IMR-90 (cell line): Measurements from ENCODE around the gene KDM6B. TPM values are rescaled to one million over a fixed set of nuclear protein-coding genes. Genes with fewer than 3 reads are reported as not detected.

Experiments used
- ATAC-seq: fragments of 200-7000 bp; cut with Tn5 transposase; 2 replicates; pipeline ENCODE4 v1.9.1; 2020; ENCODE audit warnings: low read depth, mild to moderate bottlenecking, moderate library complexity
- BruUV-seq: library from RNA; stranded (reverse); fragments of 400-500 nt; replicated peaks from 2 replicates; lab custom pipeline; 2021; lab: Mats Ljungman, UMichigan
- CTCF ChIA-PET: fragments of 300-600 bp; formaldehyde crosslinking; extraction: SDS; loops from one replicate; lab custom pipeline; 2021; ENCODE audit warnings: antibody characterized with exemption; lab: Yijun Ruan, JAX
- POLR2A ChIA-PET: fragments of 300-600 bp; sonication (Branson Sonifier 250); formaldehyde crosslinking; loops from one replicate; lab custom pipeline; 2022; ENCODE audit warnings: antibody characterized with exemption; ENCODE audit not compliant: unreplicated experiment; lab: Charles Lee
- DNase-seq: peaks from one replicate; pipeline ENCODE4 v3.0.0; 2013
- H2AFZ ChIP-seq: replicated peaks from 2 replicates; pipeline ENCODE3; 2013; ENCODE audit warnings: low read length, mild to moderate bottlenecking; ENCODE audit not compliant: poor library complexity
- H2AK5ac ChIP-seq: 2 replicates; pipeline ENCODE4 v1.6.1; 2013; ENCODE audit warnings: low read depth, low read length, inconsistent platforms
- H2AK9ac ChIP-seq: replicated peaks from 2 replicates; pipeline ENCODE3; 2013; ENCODE audit warnings: mild to moderate bottlenecking, low read depth, low read length, moderate library complexity; ENCODE audit not compliant: poor library complexity
- H2BK120ac ChIP-seq: 2 replicates; pipeline ENCODE4 v1.6.1; 2013; ENCODE audit warnings: low read depth, low read length, inconsistent platforms
- H2BK15ac ChIP-seq: 3 replicates; pipeline ENCODE4 v1.6.1; 2013; ENCODE audit warnings: low read depth, low read length, inconsistent platforms
- H2BK20ac ChIP-seq: 2 replicates; pipeline ENCODE4 v1.6.1; 2013; ENCODE audit warnings: low read depth, mild to moderate bottlenecking, inconsistent platforms, low read length, moderate library complexity
- H2BK5ac ChIP-seq: 2 replicates; pipeline ENCODE4 v1.6.1; 2013; ENCODE audit warnings: mild to moderate bottlenecking, low read depth, low read length, inconsistent platforms; ENCODE audit not compliant: poor library complexity, severe bottlenecking
- H3K14ac ChIP-seq: replicated peaks from 2 replicates; pipeline ENCODE4 v1.6.1; 2013; ENCODE audit warnings: low read depth, low read length, inconsistent platforms
- H3K18ac ChIP-seq: 2 replicates; pipeline ENCODE4 v1.6.1; 2013; ENCODE audit warnings: low read depth, low read length, control low read depth
- H3K23ac ChIP-seq: 2 replicates; pipeline ENCODE4 v1.6.1; 2013; ENCODE audit warnings: low read depth, low read length, inconsistent platforms
- H3K27ac ChIP-seq: 2 replicates; pipeline ENCODE4 v1.5.1; 2013; ENCODE audit warnings: mild to moderate bottlenecking, control low read depth, low read length; ENCODE audit not compliant: insufficient read depth
- H3K27me3 ChIP-seq: 2 replicates; pipeline ENCODE4 v1.6.1; 2013; ENCODE audit warnings: low read length; ENCODE audit not compliant: control insufficient read depth, insufficient read depth
- H3K36me3 ChIP-seq: 2 replicates; pipeline ENCODE4 v1.6.1; 2013; ENCODE audit warnings: low read length, mixed read lengths; ENCODE audit not compliant: control insufficient read depth, insufficient read depth
- H3K4ac ChIP-seq: 2 replicates; pipeline ENCODE4 v1.6.1; 2013; ENCODE audit warnings: low read depth, low read length, inconsistent platforms
- H3K4me1 ChIP-seq: 2 replicates; pipeline ENCODE4 v1.6.1; 2013; ENCODE audit warnings: low read length, mixed read lengths; ENCODE audit not compliant: control insufficient read depth, insufficient read depth
- H3K4me2 ChIP-seq: 2 replicates; pipeline ENCODE4 v1.6.1; 2013; ENCODE audit warnings: low read depth, mild to moderate bottlenecking, control low read depth, low read length, moderate library complexity
- H3K4me3 ChIP-seq: 2 replicates; pipeline ENCODE4 v1.5.1; 2013; ENCODE audit warnings: low read depth, mild to moderate bottlenecking, control low read depth, low read length, moderate library complexity; ENCODE audit not compliant: insufficient read depth
- H3K56ac ChIP-seq: 2 replicates; pipeline ENCODE4 v1.6.1; 2013; ENCODE audit warnings: low read length, inconsistent platforms; ENCODE audit not compliant: insufficient read depth; ENCODE audit errors: extremely low read depth
- H3K79me1 ChIP-seq, 2 experiments: 2 replicates each; pipeline ENCODE4 v1.6.1; 2013; ENCODE audit warnings: low read length in 2 of 2, inconsistent platforms in 1 of 2, low read depth in 1 of 2
- H3K9ac ChIP-seq: 2 replicates; pipeline ENCODE4 v1.6.1; 2013; ENCODE audit warnings: low read depth, low read length, control low read depth
- H3K9me1 ChIP-seq: 2 replicates; pipeline ENCODE4 v1.6.1; 2013; ENCODE audit warnings: low read length, inconsistent platforms; ENCODE audit not compliant: insufficient read depth
- H3K9me3 ChIP-seq: 2 replicates; pipeline ENCODE4 v1.6.1; 2013; ENCODE audit warnings: low read length; ENCODE audit not compliant: control insufficient read depth, insufficient read depth
- H4K20me1 ChIP-seq: 2 replicates; pipeline ENCODE4 v1.6.1; 2013; ENCODE audit warnings: low read length, inconsistent platforms; ENCODE audit not compliant: insufficient read depth
- H4K5ac ChIP-seq: 2 replicates; pipeline ENCODE4 v1.6.1; 2013; ENCODE audit warnings: mild to moderate bottlenecking, low read depth, low read length, control low read depth
- H4K8ac ChIP-seq, 2 experiments: 2 replicates each; pipeline ENCODE4 v1.6.1; 2013; ENCODE audit warnings: low read depth in 2 of 2, low read length in 2 of 2, control low read depth in 1 of 2, inconsistent platforms in 1 of 2
- H4K91ac ChIP-seq: 2 replicates; pipeline ENCODE4 v1.6.1; 2013; ENCODE audit warnings: low read depth, low read length, inconsistent platforms; ENCODE audit not compliant: insufficient read depth
- CEBPB ChIP-seq: IDR thresholded peaks from 2 replicates; pipeline ENCODE4 v1.6.1; 2012; ENCODE audit warnings: low read depth, low read length, improper control_type of control experiment
- FOS ChIP-seq: fragments of 150-350 bp; IDR thresholded peaks from 2 replicates; pipeline ENCODE4 v1.6.1; 2016; ENCODE audit warnings: low read depth, low read length
- MAZ ChIP-seq: IDR thresholded peaks from 2 replicates; pipeline ENCODE4 v1.6.1; 2012; ENCODE audit warnings: low read depth, mild to moderate bottlenecking, low read length, improper control_type of control experiment, moderate library complexity, borderline replicate concordance
- MXI1 ChIP-seq: IDR thresholded peaks from 2 replicates; pipeline ENCODE4 v1.6.1; 2012; ENCODE audit warnings: low read depth, mild to moderate bottlenecking, low read length, moderate library complexity, borderline replicate concordance
- NFE2L2 ChIP-seq: fragments of 150-350 bp; IDR thresholded peaks from 2 replicates; pipeline ENCODE4 v1.6.1; 2016; ENCODE audit warnings: low read depth, mild to moderate bottlenecking, low read length
- POLR2A ChIP-seq: IDR thresholded peaks from 2 replicates; pipeline ENCODE4 v1.6.1; 2012; ENCODE audit warnings: mild to moderate bottlenecking, low read depth, low read length
- WGBS, 2 experiments: methylation state at CpG; one replicate each; pipeline versions ENCODE4 v1.1.5 to v1.1.7; 2013; ENCODE audit warnings: missing lambda C conversion rate in 2 of 2; ENCODE audit not compliant: insufficient read length in 1 of 2; ENCODE audit errors: extremely low coverage in 2 of 2; 5-methylcytosine and 5-hydroxymethylcytosine counted together
- dilution Hi-C: fragments of 300-500 bp; cut with HindIII; formaldehyde crosslinking; loops from one replicate; pipeline ENCODE4 v1.14.3; 2018; ENCODE audit warnings: low sequenced_read_pairs; ENCODE audit not compliant: unreplicated experiment
- in situ Hi-C: fragments of 300-500 bp; cut with MboI; formaldehyde crosslinking; loops from 3 replicates; pipeline ENCODE4 v1.14.3; 2019; ENCODE audit warnings: low sequenced_read_pairs, inconsistent platforms, mixed read lengths
- intact Hi-C: fragments of 100-400 bp; cut with micrococcal nuclease; formaldehyde crosslinking; loops from 2 replicates; pipeline ENCODE4 v1.10.0; 2022
- polyA plus RNA-seq, 3 experiments: library from polyadenylated mRNA; depleted of rRNA; stranded (reverse); fragments of >200 nt; gene quantifications; 2 replicates each; pipeline ENCODE4 v1.2.3, GENCODE V29; 2012; ENCODE audit warnings: low replicate concordance in 1 of 3
- total RNA-seq: library from RNA; depleted of rRNA; stranded (reverse); fragments of >200 nt; gene quantifications from 2 replicates; pipeline ENCODE4 v1.2.3, GENCODE V29; 2012

Gene KDM6B
- total and polyA plus RNA-seq, 2 of the 4 experiments (the other 2 are of a cell fraction), result 0.72 to 3.5 TPM

- Histone ChIP-seq H4K8ac (peak overlapping the region; percentile 17 to 65; a peak in 3 of 4 replicates), H4K91ac (peak overlapping the region; percentile 78), H3K27ac (peak overlapping the region; percentile 81), H3K4me1 (peaks cover 21% of the 10 kb centered on the region), H3K9me3 (no peaks in the 10 kb centered on the region), H3K4me3 (peak overlapping the region; percentile 40), H3K18ac (peak overlapping the region; percentile 20; the same call in 1 of the 2 replicates), H4K20me1 (peaks cover 54% of the 10 kb centered on the region), H2BK120ac (peak overlapping the region; percentile 91), H3K56ac (peak overlapping the region; percentile 46; the same call in 1 of the 2 replicates), H2BK5ac (peak overlapping the region; percentile 92), H2AK5ac (peak overlapping the region; percentile 95; the same call in 1 of the 2 replicates), H3K4me2 (peak overlapping the region; percentile 91), H3K9ac (peak overlapping the region; percentile 76), H2AK9ac (peak overlapping the region; percentile 60), H2BK15ac (peak overlapping the region; percentile 15; the same call in 1 of the 3 replicates), H4K5ac (peak overlapping the region; percentile 5; the same call in 1 of the 2 replicates), H3K14ac (peak overlapping the region; percentile 85; the same call in 1 of the 2 replicates), H2BK20ac (peak overlapping the region; percentile 72; the same call in 1 of the 2 replicates), H3K9me1 (peaks cover 9% of the 10 kb centered on the region; the same call in 1 of the 2 replicates), H2AFZ (no peak overlapping the region), H3K27me3 (no peaks in the 10 kb centered on the region), H3K4ac (peak overlapping the region; percentile 88), H3K23ac (peak overlapping the region; percentile 87), H3K79me1 (peaks cover 19 to 66% of the 10 kb centered on the region in 2 experiments), H3K36me3 (peaks cover 8% of the 10 kb centered on the region; the same call in 1 of the 2 replicates)
- CTCF ChIA-PET, result interaction anchor here (1.0 to 3.4 kb wide), 2 partner anchors 12 to 19 kb away, joined by 3 to 10 read pairs; partner anchors contain the start of gene NAA38
- in situ Hi-C loops, result no loop called here
- intact Hi-C loops, result loop anchor here (5.0 kb wide), 1 partner anchor 486 kb away; the partner anchor contains the start of gene KCTD11
- DNase-seq, result peak; percentile 78
- POLR2A ChIA-PET, result interaction anchor here (0.6 kb wide), 2 partner anchors 34 to 74 kb away, joined by 3 to 6 read pairs; no protein-coding TSS in a partner anchor
- dilution Hi-C loops, result no loop called here
- no TSS peak for BruUV-seq
- no peak for ATAC-seq
- 0% methylated on average over 1 of the region's 12 CpGs; no CpG with 5 or more reads in 1 of the 2 experiments for WGBS, 2 experiments
- TF ChIP-seq CEBPB (peak; percentile 95), MAZ (peak; percentile 66; the same call in 1 of the 2 replicates), POLR2A (peak; percentile 65), NFE2L2 (no peak), MXI1 (no peak), FOS (0 out of 2 replicates have a peak, but pooled peaks have one; percentile 15)
Observed at GRCh38 chr17:7838090-7839075, 4.4 kb downstream of the KDM6B start.
